ENCODE measurements around the gene DMRTC1B.
"Not testable (repeated sequence)": the region's sequence is repeated elsewhere in the genome, so short reads cannot be mapped to it uniquely, and the experiment has no call there.

GRCh38 chrX:72748545-72748944 is 28.1 kb upstream of the DMRTC1B start:
- not testable (repeated sequence) for TF ChIP-seq EZH2 (IDR thresholded peaks at IDR 0.05; ENCODE audit: borderline replicate concordance, low read depth, low read length, poor library complexity, severe bottlenecking)
- TF ChIP-seq, protein P1, sequence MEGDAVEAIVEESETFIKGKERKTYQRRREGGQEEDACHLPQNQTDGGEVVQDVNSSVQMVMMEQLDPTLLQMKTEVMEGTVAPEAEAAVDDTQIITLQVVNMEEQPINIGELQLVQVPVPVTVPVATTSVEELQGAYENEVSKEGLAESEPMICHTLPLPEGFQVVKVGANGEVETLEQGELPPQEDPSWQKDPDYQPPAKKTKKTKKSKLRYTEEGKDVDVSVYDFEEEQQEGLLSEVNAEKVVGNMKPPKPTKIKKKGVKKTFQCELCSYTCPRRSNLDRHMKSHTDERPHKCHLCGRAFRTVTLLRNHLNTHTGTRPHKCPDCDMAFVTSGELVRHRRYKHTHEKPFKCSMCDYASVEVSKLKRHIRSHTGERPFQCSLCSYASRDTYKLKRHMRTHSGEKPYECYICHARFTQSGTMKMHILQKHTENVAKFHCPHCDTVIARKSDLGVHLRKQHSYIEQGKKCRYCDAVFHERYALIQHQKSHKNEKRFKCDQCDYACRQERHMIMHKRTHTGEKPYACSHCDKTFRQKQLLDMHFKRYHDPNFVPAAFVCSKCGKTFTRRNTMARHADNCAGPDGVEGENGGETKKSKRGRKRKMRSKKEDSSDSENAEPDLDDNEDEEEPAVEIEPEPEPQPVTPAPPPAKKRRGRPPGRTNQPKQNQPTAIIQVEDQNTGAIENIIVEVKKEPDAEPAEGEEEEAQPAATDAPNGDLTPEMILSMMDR (conservative IDR thresholded peaks at IDR 0.05; ENCODE audit: low read depth, low read length), result not testable (repeated sequence)

All from A673 (cell line).